ENCODE results near the gene STAT4.

Gene STAT4

GRCh38 chr2:191148791-191149190 is 2.0 kb downstream of the STAT4 start:
- Mint-ChIP-seq H3K4me1 (peaks cover 3% of the 10 kb centered on the region), H3K36me3 (ENCODE audit: low read depth) (no peaks in the 10 kb centered on the region), H3K27ac (no peak overlapping the region), H3K4me3 (peak overlapping the region; percentile 7), H3K27me3 (ENCODE audit: low read depth, poor library complexity) (peaks cover 47% of the 10 kb centered on the region), H3K9me3 (no peaks in the 10 kb centered on the region)
- TF ChIP-seq, protein P1, sequence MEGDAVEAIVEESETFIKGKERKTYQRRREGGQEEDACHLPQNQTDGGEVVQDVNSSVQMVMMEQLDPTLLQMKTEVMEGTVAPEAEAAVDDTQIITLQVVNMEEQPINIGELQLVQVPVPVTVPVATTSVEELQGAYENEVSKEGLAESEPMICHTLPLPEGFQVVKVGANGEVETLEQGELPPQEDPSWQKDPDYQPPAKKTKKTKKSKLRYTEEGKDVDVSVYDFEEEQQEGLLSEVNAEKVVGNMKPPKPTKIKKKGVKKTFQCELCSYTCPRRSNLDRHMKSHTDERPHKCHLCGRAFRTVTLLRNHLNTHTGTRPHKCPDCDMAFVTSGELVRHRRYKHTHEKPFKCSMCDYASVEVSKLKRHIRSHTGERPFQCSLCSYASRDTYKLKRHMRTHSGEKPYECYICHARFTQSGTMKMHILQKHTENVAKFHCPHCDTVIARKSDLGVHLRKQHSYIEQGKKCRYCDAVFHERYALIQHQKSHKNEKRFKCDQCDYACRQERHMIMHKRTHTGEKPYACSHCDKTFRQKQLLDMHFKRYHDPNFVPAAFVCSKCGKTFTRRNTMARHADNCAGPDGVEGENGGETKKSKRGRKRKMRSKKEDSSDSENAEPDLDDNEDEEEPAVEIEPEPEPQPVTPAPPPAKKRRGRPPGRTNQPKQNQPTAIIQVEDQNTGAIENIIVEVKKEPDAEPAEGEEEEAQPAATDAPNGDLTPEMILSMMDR (IDR thresholded peaks at IDR 0.05) = no peak
- no peak for DNase-seq

DNA sequence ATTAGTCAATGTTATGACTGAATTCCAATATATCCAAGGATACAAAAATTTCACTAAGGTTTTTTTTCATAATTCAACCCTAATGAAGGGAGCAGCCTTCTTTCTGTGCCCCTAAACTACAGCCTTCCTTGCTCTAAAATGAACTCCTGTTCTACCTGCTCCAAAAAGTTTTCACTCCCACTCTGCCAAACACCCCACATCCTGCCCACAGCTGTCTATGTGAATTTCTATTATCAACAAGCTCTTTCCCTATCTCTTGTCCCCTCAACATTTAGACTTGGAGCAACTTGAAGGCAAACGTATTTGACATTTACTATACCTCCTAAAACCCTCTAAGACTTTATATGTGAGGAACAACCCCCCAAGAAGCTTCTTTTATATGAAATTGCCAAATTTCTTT is 2.5 kb downstream of the STAT4 start:
- Mint-ChIP-seq H3K27me3 (ENCODE audit: low read depth, poor library complexity) (peaks cover 47% of the 10 kb centered on the region), H3K36me3 (ENCODE audit: low read depth) (no peaks in the 10 kb centered on the region), H3K4me3 (no peak overlapping the region), H3K27ac (no peak overlapping the region), H3K4me1 (peaks cover 3% of the 10 kb centered on the region), H3K9me3 (no peaks in the 10 kb centered on the region)
- no peak for DNase-seq
- TF ChIP-seq, protein P1 (IDR thresholded peaks at IDR 0.05) = no peak

- no peak for DNase-seq
- no peaks in the 10 kb centered on the region for H3K4me1 Mint-ChIP-seq
- TF ChIP-seq, protein P1 (IDR thresholded peaks at IDR 0.05) = no peak
- H3K27ac Mint-ChIP-seq = no peak overlapping the region
- no peaks in the 10 kb centered on the region for H3K9me3 Mint-ChIP-seq
- H3K36me3 Mint-ChIP-seq (ENCODE audit: low read depth) = no peaks in the 10 kb centered on the region
- peaks cover 30% of the 10 kb centered on the region for H3K27me3 Mint-ChIP-seq (ENCODE audit: low read depth, poor library complexity)
- no peak overlapping the region for H3K4me3 Mint-ChIP-seq
These were observed 4.9 kb downstream of the STAT4 start for GRCh38 chr2:191145769-191146471.

DNA sequence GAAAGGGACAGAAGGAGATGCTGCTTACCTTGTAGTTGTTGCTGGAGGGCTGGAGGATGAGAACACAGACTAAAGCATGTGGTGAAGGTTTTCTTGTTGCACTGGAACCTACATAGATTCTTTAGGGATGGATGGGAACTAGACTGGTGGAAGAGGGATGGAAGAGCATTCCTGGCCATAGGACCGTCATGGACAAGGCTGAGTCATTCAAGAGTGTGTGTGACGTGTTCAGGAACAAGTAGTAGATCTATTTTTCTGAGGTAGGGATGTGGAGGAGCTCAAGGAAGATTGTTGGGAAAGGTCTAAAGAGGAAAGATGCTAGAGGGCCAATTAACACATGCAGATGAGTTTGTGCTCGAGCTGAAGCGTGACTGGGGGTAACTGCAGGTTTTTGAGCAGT is 6.6 kb downstream of the STAT4 start:
- no peaks in the 10 kb centered on the region for H3K4me1 Mint-ChIP-seq
- no peaks in the 10 kb centered on the region for H3K36me3 Mint-ChIP-seq (ENCODE audit: low read depth)
- no peak for DNase-seq
- TF ChIP-seq, protein P1 (IDR thresholded peaks at IDR 0.05) = no peak
- no peak overlapping the region for H3K27ac Mint-ChIP-seq
- no peak overlapping the region for H3K4me3 Mint-ChIP-seq
- H3K9me3 Mint-ChIP-seq = peaks cover 13% of the 10 kb centered on the region
- peaks cover 18% of the 10 kb centered on the region for H3K27me3 Mint-ChIP-seq (ENCODE audit: low read depth, poor library complexity)

- no peaks in the 10 kb centered on the region for H3K36me3 Mint-ChIP-seq (ENCODE audit: low read depth)
- no peak for DNase-seq
- H3K9me3 Mint-ChIP-seq = peaks cover 18% of the 10 kb centered on the region
- H3K4me3 Mint-ChIP-seq = no peak overlapping the region
- H3K27me3 Mint-ChIP-seq (ENCODE audit: low read depth, poor library complexity) = peaks cover 14% of the 10 kb centered on the region
- H3K4me1 Mint-ChIP-seq = no peaks in the 10 kb centered on the region
- TF ChIP-seq, protein P1 (IDR thresholded peaks at IDR 0.05) = no peak
- H3K27ac Mint-ChIP-seq = no peak overlapping the region
These were observed 7.0 kb downstream of the STAT4 start for GRCh38 chr2:191143791-191144190.

DNA sequence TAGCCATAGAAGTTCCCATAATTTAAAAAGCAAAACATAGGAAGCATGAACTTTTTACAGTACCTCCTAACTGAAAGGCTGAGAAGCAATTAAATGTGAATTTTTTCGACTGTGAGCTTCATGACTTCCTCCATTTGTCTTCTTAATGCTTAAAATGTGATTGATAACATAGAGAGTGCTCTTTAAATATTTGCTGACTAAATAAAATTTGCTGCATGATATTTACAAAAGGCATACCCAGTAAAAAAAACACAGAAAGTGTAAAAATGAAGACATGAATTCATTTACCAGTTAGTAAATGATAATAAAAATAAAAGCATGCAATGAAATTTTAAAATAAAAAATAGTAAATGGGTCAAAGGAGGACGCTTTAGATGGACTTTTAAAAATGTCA is 21.9 kb downstream of the STAT4 start:
- no peak for DNase-seq
- H3K9me3 Mint-ChIP-seq = no peaks in the 10 kb centered on the region

More for the DNA sequence above, 21.9 kb downstream of the STAT4 start:
- H3K27ac Mint-ChIP-seq = no peak overlapping the region
- H3K4me1 Mint-ChIP-seq = no peaks in the 10 kb centered on the region
- no peak overlapping the region for H3K4me3 Mint-ChIP-seq
- no peaks in the 10 kb centered on the region for H3K36me3 Mint-ChIP-seq (ENCODE audit: low read depth)
- H3K27me3 Mint-ChIP-seq (ENCODE audit: low read depth, poor library complexity) = no peaks in the 10 kb centered on the region
- TF ChIP-seq, protein P1 (IDR thresholded peaks at IDR 0.05) = no peak

Data from nephron progenitor cell (in vitro differentiated cells).